Activated CD8-positive, alpha-beta memory T cell treated with anti-CD3 and anti-CD28 coated beads, Interleukin-2, amount 50 U/mL, for 4 hours (primary cell): ENCODE results near the gene CX3CR1.
"Not testable (repeated sequence)": the region's sequence is repeated elsewhere in the genome, so short reads cannot be mapped to it uniquely, and the experiment has no call there.

Source experiments
- DNase-seq: peaks from one replicate; pipeline ENCODE4 v3.0.0-alpha.2; 2020

The CX3CR1 gene

GRCh38 chr3:39279745-39280517 is at the start of gene CX3CR1:
Gene CX3CR1 (minus strand): TSS chr3:39280036. CDS start chr3:39266509, 13,527 bp downstream.
- no peak for DNase-seq

GRCh38 chr3:39329493-39329892 is 49.7 kb upstream of the CX3CR1 start, which contains the start of gene CCR8:
Gene CCR8 (plus strand): TSS chr3:39329709. CDS start chr3:39332332, 2,623 bp downstream.
- no peak for DNase-seq

GRCh38 chr3:39327746-39328349 is 48.0 kb upstream of the CX3CR1 start:
- DNase-seq, result no peak

GRCh38 chr3:39327053-39327745 is 47.4 kb upstream of the CX3CR1 start:
- no peak for DNase-seq

- no peak for DNase-seq
Observed at GRCh38 chr3:39325236-39325635, 45.4 kb upstream of the CX3CR1 start.

- DNase-seq, result no peak
Observed at GRCh38 chr3:39323494-39323893, 43.7 kb upstream of the CX3CR1 start.

- no peak for DNase-seq
Observed at GRCh38 chr3:39322936-39323335, 43.1 kb upstream of the CX3CR1 start.

GRCh38 chr3:39322209-39322715 is 42.4 kb upstream of the CX3CR1 start:
- DNase-seq, result not testable (repeated sequence)

- DNase-seq, result not testable (repeated sequence)
Observed at GRCh38 chr3:39321574-39321983, 41.7 kb upstream of the CX3CR1 start.

GRCh38 chr3:39319249-39319648 is 39.4 kb upstream of the CX3CR1 start:
- DNase-seq, result no peak

- DNase-seq, result no peak
Observed at GRCh38 chr3:39318301-39318700, 38.5 kb upstream of the CX3CR1 start.

GRCh38 chr3:39317571-39318169 is 37.8 kb upstream of the CX3CR1 start:
- no peak for DNase-seq

GRCh38 chr3:39315420-39315819 is 35.6 kb upstream of the CX3CR1 start:
- DNase-seq, result no peak

GRCh38 chr3:39313289-39313688 is 33.5 kb upstream of the CX3CR1 start:
- DNase-seq, result no peak

GRCh38 chr3:39302178-39302577 is 22.3 kb upstream of the CX3CR1 start:
- DNase-seq, result no peak

GRCh38 chr3:39299279-39299678 is 19.4 kb upstream of the CX3CR1 start:
- DNase-seq, result no peak

GRCh38 chr3:39296197-39297077 is 16.6 kb upstream of the CX3CR1 start:
- DNase-seq, result no peak

- DNase-seq, result no peak
Observed at GRCh38 chr3:39295184-39295775, 15.4 kb upstream of the CX3CR1 start.

- DNase-seq, result no peak
Observed at GRCh38 chr3:39294446-39295183, 14.8 kb upstream of the CX3CR1 start.

GRCh38 chr3:39292961-39293360 is 13.1 kb upstream of the CX3CR1 start:
- no peak for DNase-seq

GRCh38 chr3:39291903-39292329 is 12.1 kb upstream of the CX3CR1 start:
- DNase-seq, result peak; percentile 76
